ENCODE results near the gene OR8B2. TPM values are rescaled to one million over a fixed set of nuclear protein-coding genes. Genes with fewer than 3 reads are reported as not detected.
A peak's percentile ranks its signal among the peaks of the same experiment; 100 is the strongest.
"Not testable (repeated sequence)": the region's sequence is repeated elsewhere in the genome, so short reads cannot be mapped to it uniquely, and the experiment has no call there.

OR8B2 gene
- total RNA-seq, 1 donor from 2014 or later: not detected

DNA sequence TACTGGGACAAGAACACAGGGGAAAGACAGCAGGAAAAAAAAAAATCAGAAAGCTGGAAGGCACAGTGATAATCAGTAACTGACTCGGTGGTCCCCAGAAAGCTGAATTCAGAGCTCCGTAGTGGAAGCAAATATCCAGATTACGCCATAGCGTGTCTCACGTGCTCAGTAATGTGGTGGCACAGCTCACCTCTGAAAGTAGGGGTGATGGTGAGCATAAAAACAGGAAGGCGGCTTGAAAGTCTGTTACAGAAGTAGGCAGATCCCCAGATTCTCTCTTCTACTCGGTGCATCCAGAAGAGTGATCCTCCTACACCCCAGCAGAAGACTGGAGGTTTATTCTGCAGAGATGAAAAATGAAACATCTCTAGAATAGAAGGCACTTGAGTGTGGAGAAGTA lies 25.6 kb upstream of the OR8B2 start:
- DNase-seq: no peak
- Mint-ChIP-seq H3K4me1 (ENCODE audit: low read depth, unreplicated experiment) (no peaks in the 10 kb centered on the region), H3K27me3 (ENCODE audit: unreplicated experiment) (no peaks in the 10 kb centered on the region), H3K4me3 (ENCODE audit: unreplicated experiment) (no peak overlapping the region), H3K27ac (ENCODE audit: unreplicated experiment) (no peak overlapping the region), H3K9me3 (ENCODE audit: unreplicated experiment) (peaks cover 1% of the 10 kb centered on the region), H3K36me3 (ENCODE audit: unreplicated experiment) (no peaks in the 10 kb centered on the region)
- TF ChIP-seq, protein P1, sequence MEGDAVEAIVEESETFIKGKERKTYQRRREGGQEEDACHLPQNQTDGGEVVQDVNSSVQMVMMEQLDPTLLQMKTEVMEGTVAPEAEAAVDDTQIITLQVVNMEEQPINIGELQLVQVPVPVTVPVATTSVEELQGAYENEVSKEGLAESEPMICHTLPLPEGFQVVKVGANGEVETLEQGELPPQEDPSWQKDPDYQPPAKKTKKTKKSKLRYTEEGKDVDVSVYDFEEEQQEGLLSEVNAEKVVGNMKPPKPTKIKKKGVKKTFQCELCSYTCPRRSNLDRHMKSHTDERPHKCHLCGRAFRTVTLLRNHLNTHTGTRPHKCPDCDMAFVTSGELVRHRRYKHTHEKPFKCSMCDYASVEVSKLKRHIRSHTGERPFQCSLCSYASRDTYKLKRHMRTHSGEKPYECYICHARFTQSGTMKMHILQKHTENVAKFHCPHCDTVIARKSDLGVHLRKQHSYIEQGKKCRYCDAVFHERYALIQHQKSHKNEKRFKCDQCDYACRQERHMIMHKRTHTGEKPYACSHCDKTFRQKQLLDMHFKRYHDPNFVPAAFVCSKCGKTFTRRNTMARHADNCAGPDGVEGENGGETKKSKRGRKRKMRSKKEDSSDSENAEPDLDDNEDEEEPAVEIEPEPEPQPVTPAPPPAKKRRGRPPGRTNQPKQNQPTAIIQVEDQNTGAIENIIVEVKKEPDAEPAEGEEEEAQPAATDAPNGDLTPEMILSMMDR (IDR thresholded peaks at IDR 0.05; ENCODE audit: partially characterized antibody, unreplicated experiment): no peak

GRCh38 chr11:124405581-124405980 lies 21.3 kb upstream of the OR8B2 start:
- H3K4me3 Mint-ChIP-seq (ENCODE audit: unreplicated experiment): no peak overlapping the region

DNA sequence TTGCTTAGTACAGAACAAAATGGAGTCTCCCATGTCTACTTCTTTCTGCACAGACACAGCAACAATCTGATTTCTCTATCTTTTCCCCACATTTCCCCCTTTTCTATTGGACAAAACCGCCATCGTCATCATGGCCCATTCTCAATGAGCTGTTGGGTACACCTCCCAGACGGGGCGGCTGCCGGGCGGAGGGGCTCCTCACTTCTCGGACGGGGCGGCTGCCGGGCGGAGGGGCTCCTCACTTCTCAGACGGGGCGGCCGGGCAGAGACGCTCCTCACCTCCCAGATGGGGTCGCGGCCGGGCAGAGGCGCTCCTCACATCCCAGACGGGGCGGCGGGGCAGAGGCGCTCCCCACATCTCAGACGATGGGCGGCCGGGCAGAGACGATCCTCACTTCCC lies 18.9 kb upstream of the OR8B2 start:
- not testable (repeated sequence) for H3K9me3 Mint-ChIP-seq (ENCODE audit: unreplicated experiment); H3K36me3 Mint-ChIP-seq (ENCODE audit: unreplicated experiment); H3K27ac Mint-ChIP-seq (ENCODE audit: unreplicated experiment); H3K27me3 Mint-ChIP-seq (ENCODE audit: unreplicated experiment); H3K4me3 Mint-ChIP-seq (ENCODE audit: unreplicated experiment); H3K4me1 Mint-ChIP-seq (ENCODE audit: low read depth, unreplicated experiment); DNase-seq

More at GRCh38 chr11:124405581-124405980, 21.3 kb upstream of the OR8B2 start:
- no peaks in the 10 kb centered on the region for H3K36me3 Mint-ChIP-seq (ENCODE audit: unreplicated experiment)
- peaks cover 2% of the 10 kb centered on the region for H3K4me1 Mint-ChIP-seq (ENCODE audit: low read depth, unreplicated experiment)
- H3K27me3 Mint-ChIP-seq (ENCODE audit: unreplicated experiment): no peaks in the 10 kb centered on the region
- H3K27ac Mint-ChIP-seq (ENCODE audit: unreplicated experiment): no peak overlapping the region
- H3K9me3 Mint-ChIP-seq (ENCODE audit: unreplicated experiment): peaks cover 6% of the 10 kb centered on the region
- DNase-seq: no peak
- TF ChIP-seq, protein P1 (IDR thresholded peaks at IDR 0.05; ENCODE audit: partially characterized antibody, unreplicated experiment): no peak

GRCh38 chr11:124402326-124402922 lies 18.1 kb upstream of the OR8B2 start:
- Mint-ChIP-seq H3K4me1 (ENCODE audit: low read depth, unreplicated experiment) (peaks cover 2% of the 10 kb centered on the region), H3K36me3 (ENCODE audit: unreplicated experiment) (no peaks in the 10 kb centered on the region), H3K4me3 (ENCODE audit: unreplicated experiment) (no peak overlapping the region), H3K9me3 (ENCODE audit: unreplicated experiment) (peaks cover 6% of the 10 kb centered on the region), H3K27ac (ENCODE audit: unreplicated experiment) (peak overlapping the region; percentile 66), H3K27me3 (ENCODE audit: unreplicated experiment) (no peaks in the 10 kb centered on the region)
- TF ChIP-seq, protein P1 (IDR thresholded peaks at IDR 0.05; ENCODE audit: partially characterized antibody, unreplicated experiment): peak; percentile 71
- peak; percentile 56 for DNase-seq

GRCh38 chr11:124398924-124399323 lies 14.6 kb upstream of the OR8B2 start, which contains the start of gene OR8B3:
Gene OR8B3, minus strand, starts transcription at chr11:124399024. Its CDS starts 1,673 bp downstream, at chr11:124397351.
- Mint-ChIP-seq H3K4me1 (ENCODE audit: low read depth, unreplicated experiment) (peaks cover 2% of the 10 kb centered on the region), H3K27ac (ENCODE audit: unreplicated experiment) (no peak within 1 kb of the TSS), H3K9me3 (ENCODE audit: unreplicated experiment) (peaks cover 6% of the 10 kb centered on the region), H3K27me3 (ENCODE audit: unreplicated experiment) (no peaks in the 10 kb centered on the region), H3K4me3 (ENCODE audit: unreplicated experiment) (no peak within 1 kb of the TSS), H3K36me3 (ENCODE audit: unreplicated experiment) (no peaks in the 10 kb centered on the region)
- DNase-seq: no peak
- TF ChIP-seq, protein P1 (IDR thresholded peaks at IDR 0.05; ENCODE audit: partially characterized antibody, unreplicated experiment): no peak

GRCh38 chr11:124396847-124397246 lies 12.5 kb upstream of the OR8B2 start:
- not testable (repeated sequence) for H3K36me3 Mint-ChIP-seq (ENCODE audit: unreplicated experiment); H3K27ac Mint-ChIP-seq (ENCODE audit: unreplicated experiment); H3K27me3 Mint-ChIP-seq (ENCODE audit: unreplicated experiment); H3K4me3 Mint-ChIP-seq (ENCODE audit: unreplicated experiment); DNase-seq; H3K4me1 Mint-ChIP-seq (ENCODE audit: low read depth, unreplicated experiment); H3K9me3 Mint-ChIP-seq (ENCODE audit: unreplicated experiment)

Measured in glutamatergic neuron (in vitro differentiated cells).